Neural cell (in vitro differentiated cells): Measurements from ENCODE around the gene ACTRT2. TPM values are rescaled to one million over a fixed set of nuclear protein-coding genes. Genes with fewer than 3 reads are reported as not detected.

Experiments
- H2AFZ ChIP-seq: fragments of 200-600, 300-800 bp; sonication (generic), shearing (Covaris generic); 2 replicates; pipeline ENCODE4 v1.6.0; 2014; ENCODE audit warnings: low read depth, mild to moderate bottlenecking, antibody characterized with exemption, low read length, moderate library complexity
- H3F3A ChIP-seq: fragments of 200-600 bp; shearing (Covaris generic); 2 replicates; pipeline ENCODE4 v1.6.1; 2016; ENCODE audit warnings: mild to moderate bottlenecking, moderate library complexity, mixed read lengths, antibody characterized with exemption, low read length; ENCODE audit not compliant: insufficient read depth, poor library complexity, severe bottlenecking
- H3K27ac ChIP-seq: fragments of 200-600, 300-800 bp; sonication (generic), shearing (Covaris generic); 2 replicates; pipeline ENCODE4 v1.5.1; 2014; ENCODE audit warnings: mild to moderate bottlenecking, low read length, moderate library complexity
- H3K27me3 ChIP-seq: fragments of 300-800, 200-600 bp; sonication (generic), shearing (Covaris generic); 2 replicates; pipeline ENCODE4 v1.6.0; 2014; ENCODE audit warnings: mild to moderate bottlenecking, low read depth, low read length, moderate library complexity; ENCODE audit not compliant: insufficient read depth
- H3K36me3 ChIP-seq: fragments of 300-800, 200-600 bp; sonication (generic), shearing (Covaris generic); 2 replicates; pipeline ENCODE4 v1.5.1; 2014; ENCODE audit warnings: mild to moderate bottlenecking, antibody characterized with exemption, low read length, moderate library complexity; ENCODE audit not compliant: insufficient read depth
- H3K4me2 ChIP-seq: fragments of 300-800, 200-600 bp; sonication (generic), shearing (Covaris generic); 2 replicates; pipeline ENCODE4 v1.6.0; 2014; ENCODE audit warnings: mild to moderate bottlenecking, low read length
- H3K4me3 ChIP-seq: fragments of 300-800, 200-600 bp; sonication (generic), shearing (Covaris generic); 2 replicates; pipeline ENCODE4 v1.5.1; 2014; ENCODE audit warnings: mild to moderate bottlenecking, low read length, moderate library complexity
- H3K79me2 ChIP-seq: fragments of 200-600 bp; shearing (Covaris generic); replicated peaks from 2 replicates; pipeline ENCODE4 v1.6.0; 2014; ENCODE audit warnings: mild to moderate bottlenecking, low read length, moderate library complexity; ENCODE audit not compliant: insufficient read depth
- H3K9ac ChIP-seq: fragments of 300-800, 200-600 bp; sonication (generic), shearing (Covaris generic); 2 replicates; pipeline ENCODE4 v1.6.1; 2016; ENCODE audit warnings: mild to moderate bottlenecking, low read length, mixed read lengths
- H3K9me2 ChIP-seq: fragments of 200-600 bp; shearing (Covaris generic); 2 replicates; pipeline ENCODE4 v1.6.1; 2016; ENCODE audit warnings: mild to moderate bottlenecking, low read length, mixed read lengths; ENCODE audit not compliant: insufficient read depth
- H3K9me3 ChIP-seq: fragments of 200-600, 300-800 bp; sonication (generic), shearing (Covaris generic); 2 replicates; pipeline ENCODE4 v1.6.1; 2016; ENCODE audit warnings: mild to moderate bottlenecking, mixed run types, low read length, moderate library complexity, mixed read lengths
- H4K20me1 ChIP-seq: fragments of 200-600 bp; shearing (Covaris generic); 2 replicates; pipeline ENCODE4 v1.6.1; 2016; ENCODE audit warnings: mild to moderate bottlenecking, mixed run types; ENCODE audit not compliant: insufficient read depth
- EP300 ChIP-seq: fragments of 450-650 bp; conservative IDR thresholded peaks from 2 replicates; pipeline ENCODE4 v1.6.1; 2014; ENCODE audit warnings: antibody characterized with exemption, mild to moderate bottlenecking, moderate library complexity; ENCODE audit not compliant: poor library complexity, severe bottlenecking
- EZH2 ChIP-seq: fragments of 200-600, 300-800 bp; shearing (Covaris generic), sonication (generic); IDR thresholded peaks from 2 replicates; pipeline ENCODE4 v1.6.1; 2014; ENCODE audit warnings: antibody characterized with exemption, low read length, borderline replicate concordance, mild to moderate bottlenecking; ENCODE audit not compliant: insufficient read depth, poor library complexity, severe bottlenecking
- MXI1 ChIP-seq: fragments of 450-650 bp; conservative IDR thresholded peaks from 2 replicates; pipeline ENCODE4 v1.6.1; 2014; ENCODE audit warnings: antibody characterized with exemption, mild to moderate bottlenecking; ENCODE audit not compliant: poor library complexity, severe bottlenecking
- POLR2AphosphoS5 ChIP-seq: IDR thresholded peaks from 2 replicates; pipeline ENCODE4 v1.6.1; 2012
- RAD21 ChIP-seq: fragments of 450-650 bp; conservative IDR thresholded peaks from 2 replicates; pipeline ENCODE4 v1.6.1; 2014; ENCODE audit warnings: antibody characterized with exemption, mild to moderate bottlenecking, moderate library complexity
- SMC3 ChIP-seq: fragments of 450-650 bp; conservative IDR thresholded peaks from 2 replicates; pipeline ENCODE4 v1.6.1; 2014; ENCODE audit warnings: antibody characterized with exemption, mild to moderate bottlenecking, moderate library complexity; ENCODE audit not compliant: poor library complexity
- TAF1 ChIP-seq: IDR thresholded peaks from 2 replicates; pipeline ENCODE4 v1.6.1; 2012; ENCODE audit warnings: low read depth
- polyA plus RNA-seq: library from polyadenylated mRNA; depleted of rRNA; stranded (reverse); fragments of >200 nt; gene quantifications from 2 replicates; pipeline ENCODE4 v1.2.3, GENCODE V29; 2014
- TF ChIP-seq, protein P1 (sequence below): IDR thresholded peaks from 2 replicates; pipeline ENCODE4 v1.6.1; 2012; ENCODE audit warnings: borderline replicate concordance
- TF ChIP-seq, protein P2 (sequence below): fragments of 450-650 bp; IDR thresholded peaks from 2 replicates; pipeline ENCODE4 v1.5.1; 2014; ENCODE audit warnings: antibody characterized with exemption, mild to moderate bottlenecking, moderate library complexity; ENCODE audit not compliant: poor library complexity, severe bottlenecking

ACTRT2 gene
- polyA plus RNA-seq, 1 donor from 2014 or later: not detected

DNA sequence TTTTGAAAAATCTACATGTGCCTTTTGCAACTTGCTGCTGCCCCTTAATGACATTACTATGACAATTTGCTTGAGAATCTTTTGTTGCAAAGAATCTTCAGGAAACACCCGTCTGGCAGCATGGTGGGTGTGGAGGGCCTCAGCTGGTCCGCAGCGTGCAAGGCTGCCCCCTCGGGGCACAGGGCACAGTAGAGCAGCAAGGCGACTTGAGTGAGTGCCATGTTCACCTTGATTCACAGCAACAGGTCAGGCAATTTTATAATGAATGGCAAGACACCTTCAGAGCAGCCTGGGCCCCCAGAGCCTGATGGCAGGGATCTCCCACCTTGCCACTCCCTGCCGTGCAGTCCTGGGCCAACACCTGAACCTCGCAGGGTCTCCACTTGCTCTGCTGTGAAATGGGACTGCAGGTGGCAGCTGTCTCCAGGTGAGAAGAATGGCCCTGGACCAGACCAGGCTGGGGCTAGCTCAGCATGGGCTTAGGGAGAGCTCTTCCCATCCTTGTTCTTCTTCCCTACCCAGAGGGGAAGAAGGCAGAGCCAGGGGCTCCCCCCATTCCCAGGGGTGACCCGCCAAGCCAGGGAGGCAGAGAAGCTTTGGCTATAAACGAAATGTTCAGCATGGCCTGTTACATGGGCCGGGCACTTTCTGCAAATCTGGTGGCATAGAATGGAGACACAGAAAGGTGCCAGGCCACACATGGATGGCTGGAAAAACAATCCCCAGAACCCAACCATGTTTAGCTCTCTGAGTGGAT lies 34.5 kb upstream of the ACTRT2 start:
- no peaks in the 10 kb centered on the region for H4K20me1 ChIP-seq
- no peak overlapping the region for H3K9ac ChIP-seq
- H3K79me2 ChIP-seq: no peaks in the 10 kb centered on the region
- H3K9me3 ChIP-seq: no peaks in the 10 kb centered on the region
- H3K27ac ChIP-seq: no peak overlapping the region
- H3K9me2 ChIP-seq: no peaks in the 10 kb centered on the region
- no peak for TF ChIP-seq MXI1
- no peak for TF ChIP-seq POLR2AphosphoS5
- TF ChIP-seq EZH2: no peak
- TF ChIP-seq RAD21: no peak
- no peak for TF ChIP-seq SMC3
- TF ChIP-seq EP300: no peak
- TF ChIP-seq, protein P1, sequence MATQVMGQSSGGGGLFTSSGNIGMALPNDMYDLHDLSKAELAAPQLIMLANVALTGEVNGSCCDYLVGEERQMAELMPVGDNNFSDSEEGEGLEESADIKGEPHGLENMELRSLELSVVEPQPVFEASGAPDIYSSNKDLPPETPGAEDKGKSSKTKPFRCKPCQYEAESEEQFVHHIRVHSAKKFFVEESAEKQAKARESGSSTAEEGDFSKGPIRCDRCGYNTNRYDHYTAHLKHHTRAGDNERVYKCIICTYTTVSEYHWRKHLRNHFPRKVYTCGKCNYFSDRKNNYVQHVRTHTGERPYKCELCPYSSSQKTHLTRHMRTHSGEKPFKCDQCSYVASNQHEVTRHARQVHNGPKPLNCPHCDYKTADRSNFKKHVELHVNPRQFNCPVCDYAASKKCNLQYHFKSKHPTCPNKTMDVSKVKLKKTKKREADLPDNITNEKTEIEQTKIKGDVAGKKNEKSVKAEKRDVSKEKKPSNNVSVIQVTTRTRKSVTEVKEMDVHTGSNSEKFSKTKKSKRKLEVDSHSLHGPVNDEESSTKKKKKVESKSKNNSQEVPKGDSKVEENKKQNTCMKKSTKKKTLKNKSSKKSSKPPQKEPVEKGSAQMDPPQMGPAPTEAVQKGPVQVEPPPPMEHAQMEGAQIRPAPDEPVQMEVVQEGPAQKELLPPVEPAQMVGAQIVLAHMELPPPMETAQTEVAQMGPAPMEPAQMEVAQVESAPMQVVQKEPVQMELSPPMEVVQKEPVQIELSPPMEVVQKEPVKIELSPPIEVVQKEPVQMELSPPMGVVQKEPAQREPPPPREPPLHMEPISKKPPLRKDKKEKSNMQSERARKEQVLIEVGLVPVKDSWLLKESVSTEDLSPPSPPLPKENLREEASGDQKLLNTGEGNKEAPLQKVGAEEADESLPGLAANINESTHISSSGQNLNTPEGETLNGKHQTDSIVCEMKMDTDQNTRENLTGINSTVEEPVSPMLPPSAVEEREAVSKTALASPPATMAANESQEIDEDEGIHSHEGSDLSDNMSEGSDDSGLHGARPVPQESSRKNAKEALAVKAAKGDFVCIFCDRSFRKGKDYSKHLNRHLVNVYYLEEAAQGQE: no peak
- TF ChIP-seq, protein P2, sequence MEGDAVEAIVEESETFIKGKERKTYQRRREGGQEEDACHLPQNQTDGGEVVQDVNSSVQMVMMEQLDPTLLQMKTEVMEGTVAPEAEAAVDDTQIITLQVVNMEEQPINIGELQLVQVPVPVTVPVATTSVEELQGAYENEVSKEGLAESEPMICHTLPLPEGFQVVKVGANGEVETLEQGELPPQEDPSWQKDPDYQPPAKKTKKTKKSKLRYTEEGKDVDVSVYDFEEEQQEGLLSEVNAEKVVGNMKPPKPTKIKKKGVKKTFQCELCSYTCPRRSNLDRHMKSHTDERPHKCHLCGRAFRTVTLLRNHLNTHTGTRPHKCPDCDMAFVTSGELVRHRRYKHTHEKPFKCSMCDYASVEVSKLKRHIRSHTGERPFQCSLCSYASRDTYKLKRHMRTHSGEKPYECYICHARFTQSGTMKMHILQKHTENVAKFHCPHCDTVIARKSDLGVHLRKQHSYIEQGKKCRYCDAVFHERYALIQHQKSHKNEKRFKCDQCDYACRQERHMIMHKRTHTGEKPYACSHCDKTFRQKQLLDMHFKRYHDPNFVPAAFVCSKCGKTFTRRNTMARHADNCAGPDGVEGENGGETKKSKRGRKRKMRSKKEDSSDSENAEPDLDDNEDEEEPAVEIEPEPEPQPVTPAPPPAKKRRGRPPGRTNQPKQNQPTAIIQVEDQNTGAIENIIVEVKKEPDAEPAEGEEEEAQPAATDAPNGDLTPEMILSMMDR: no peak
- TF ChIP-seq TAF1: no peak
- no peaks in the 10 kb centered on the region for H3F3A ChIP-seq
- no peaks in the 10 kb centered on the region for H3K36me3 ChIP-seq
- H3K27me3 ChIP-seq: no peaks in the 10 kb centered on the region
- H3K4me3 ChIP-seq: no peak overlapping the region
- no peak overlapping the region for H3K4me2 ChIP-seq
- no peak overlapping the region for H2AFZ ChIP-seq

DNA sequence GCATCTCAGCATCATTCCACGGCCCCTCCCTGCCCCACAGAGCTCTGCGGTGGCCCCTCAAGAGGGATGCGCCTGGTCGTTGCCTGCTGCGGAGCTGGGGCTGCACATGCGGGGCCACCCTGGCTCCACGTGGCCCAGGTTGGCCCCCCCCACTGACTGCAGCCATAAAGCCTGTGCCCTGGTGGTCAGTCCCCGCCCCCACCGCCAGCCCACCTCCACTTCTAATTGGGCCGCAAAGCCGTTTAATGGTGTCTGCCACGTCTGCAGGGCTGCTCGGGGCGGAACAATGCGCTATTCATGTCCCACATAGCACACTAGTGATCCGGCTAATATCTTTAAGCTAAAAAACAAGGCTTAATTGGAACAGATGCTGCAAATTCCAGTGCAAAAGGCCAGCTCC lies 33.5 kb upstream of the ACTRT2 start:
- H3K4me2 ChIP-seq: no peak overlapping the region
- H4K20me1 ChIP-seq: no peaks in the 10 kb centered on the region
- H3K36me3 ChIP-seq: no peaks in the 10 kb centered on the region
- H3K9ac ChIP-seq: no peak overlapping the region
- no peaks in the 10 kb centered on the region for H3K27me3 ChIP-seq
- no peak overlapping the region for H3K27ac ChIP-seq
- no peak overlapping the region for H2AFZ ChIP-seq
- H3F3A ChIP-seq: no peaks in the 10 kb centered on the region
- no peaks in the 10 kb centered on the region for H3K79me2 ChIP-seq
- no peaks in the 10 kb centered on the region for H3K9me2 ChIP-seq
- no peak overlapping the region for H3K4me3 ChIP-seq
- no peaks in the 10 kb centered on the region for H3K9me3 ChIP-seq
- TF ChIP-seq TAF1: no peak
